Adrenal gland (tissue), 5 donors: ENCODE results near the gene TSPAN4.

ENCODE experiments used
- POLR2A ChIP-seq, 2 donors: fragments of 450-650 bp; IDR thresholded peaks; one replicate each; pipeline ENCODE4 v1.6.1; 2017; ENCODE audit warnings: antibody characterized with exemption in 2 of 2, mild to moderate bottlenecking in 2 of 2, moderate library complexity in 1 of 2
- TF ChIP-seq, protein P1 (sequence below), 6 experiments: fragments of 450-650 bp in 4 of 6; fragments of 200-600 bp in 2 of 6; sonication (generic) in 1 of 6; IDR thresholded peaks; 1 replicate in 5 of 6; 2 replicates in 1 of 6; pipeline versions ENCODE4 v1.5.1 to v1.8.0; 2016 to 2021; ENCODE audit warnings: antibody characterized with exemption in 6 of 6, mild to moderate bottlenecking in 2 of 6, moderate library complexity in 1 of 6
- donor health status: DM: no; HTN: no; CAD: no.

DNA sequence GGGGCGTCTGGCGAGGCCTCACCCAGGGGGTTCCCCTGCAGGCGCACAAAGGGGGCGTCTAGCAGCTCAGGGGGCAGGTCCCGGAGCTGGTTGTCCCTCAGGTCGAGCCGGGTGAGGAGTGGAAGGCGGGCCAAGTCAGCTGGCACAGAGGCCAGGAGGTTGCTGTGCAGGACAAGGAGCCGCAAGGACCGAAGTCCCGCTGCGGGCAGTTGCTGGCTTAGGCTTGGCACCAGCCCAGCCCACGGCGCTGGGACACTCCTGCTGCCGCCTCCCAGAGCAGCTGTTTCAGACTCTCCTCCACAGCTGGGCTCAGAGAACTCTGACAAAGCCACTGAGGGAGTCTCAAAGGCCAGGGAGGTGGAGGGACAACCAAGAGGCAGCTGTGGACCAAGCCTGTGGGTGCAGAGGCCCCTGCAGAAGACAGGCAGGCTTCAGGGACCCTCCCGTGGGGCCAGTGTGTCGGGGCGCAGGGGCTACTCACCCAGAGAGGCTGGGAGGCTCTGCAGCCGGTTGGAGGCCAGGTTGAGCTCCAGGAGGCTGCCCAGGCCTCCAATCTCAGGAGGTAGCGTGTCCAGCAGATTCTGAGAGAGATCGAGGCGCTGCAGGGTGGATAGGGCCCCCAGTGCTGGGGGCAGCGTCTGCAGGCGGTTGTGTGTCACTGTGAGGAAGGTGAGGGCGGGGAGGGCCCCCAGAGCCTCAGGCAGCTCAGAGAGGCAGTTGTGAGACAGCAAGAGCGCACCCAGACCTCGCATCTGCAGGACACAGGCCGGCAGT is 39.8 kb upstream of the TSPAN4 start:
- TF ChIP-seq, protein P1, sequence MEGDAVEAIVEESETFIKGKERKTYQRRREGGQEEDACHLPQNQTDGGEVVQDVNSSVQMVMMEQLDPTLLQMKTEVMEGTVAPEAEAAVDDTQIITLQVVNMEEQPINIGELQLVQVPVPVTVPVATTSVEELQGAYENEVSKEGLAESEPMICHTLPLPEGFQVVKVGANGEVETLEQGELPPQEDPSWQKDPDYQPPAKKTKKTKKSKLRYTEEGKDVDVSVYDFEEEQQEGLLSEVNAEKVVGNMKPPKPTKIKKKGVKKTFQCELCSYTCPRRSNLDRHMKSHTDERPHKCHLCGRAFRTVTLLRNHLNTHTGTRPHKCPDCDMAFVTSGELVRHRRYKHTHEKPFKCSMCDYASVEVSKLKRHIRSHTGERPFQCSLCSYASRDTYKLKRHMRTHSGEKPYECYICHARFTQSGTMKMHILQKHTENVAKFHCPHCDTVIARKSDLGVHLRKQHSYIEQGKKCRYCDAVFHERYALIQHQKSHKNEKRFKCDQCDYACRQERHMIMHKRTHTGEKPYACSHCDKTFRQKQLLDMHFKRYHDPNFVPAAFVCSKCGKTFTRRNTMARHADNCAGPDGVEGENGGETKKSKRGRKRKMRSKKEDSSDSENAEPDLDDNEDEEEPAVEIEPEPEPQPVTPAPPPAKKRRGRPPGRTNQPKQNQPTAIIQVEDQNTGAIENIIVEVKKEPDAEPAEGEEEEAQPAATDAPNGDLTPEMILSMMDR (IDR thresholded peaks at IDR 0.05): no peak
- TF ChIP-seq POLR2A (IDR thresholded peaks at IDR 0.05): no peak
